Mammary epithelial cell (primary cell): ENCODE data around the gene LRP10.

Experiments used
- CTCF ChIP-seq, 2 donors: IDR thresholded peaks in 1 of 2; conservative IDR thresholded peaks in 1 of 2; 2 replicates each; pipeline ENCODE4 v1.5.1; 2011 to 2012; ENCODE audit warnings: inconsistent platforms in 2 of 2, low read length in 2 of 2, mild to moderate bottlenecking in 2 of 2, control low read depth in 1 of 2, low read depth in 1 of 2; ENCODE audit not compliant: insufficient read depth in 1 of 2; ENCODE audit errors: extremely low read depth in 1 of 2
- EZH2 ChIP-seq: IDR thresholded peaks from 2 replicates; pipeline ENCODE4 v1.6.1; 2012; ENCODE audit warnings: low read length, inconsistent platforms, borderline replicate concordance

DNA sequence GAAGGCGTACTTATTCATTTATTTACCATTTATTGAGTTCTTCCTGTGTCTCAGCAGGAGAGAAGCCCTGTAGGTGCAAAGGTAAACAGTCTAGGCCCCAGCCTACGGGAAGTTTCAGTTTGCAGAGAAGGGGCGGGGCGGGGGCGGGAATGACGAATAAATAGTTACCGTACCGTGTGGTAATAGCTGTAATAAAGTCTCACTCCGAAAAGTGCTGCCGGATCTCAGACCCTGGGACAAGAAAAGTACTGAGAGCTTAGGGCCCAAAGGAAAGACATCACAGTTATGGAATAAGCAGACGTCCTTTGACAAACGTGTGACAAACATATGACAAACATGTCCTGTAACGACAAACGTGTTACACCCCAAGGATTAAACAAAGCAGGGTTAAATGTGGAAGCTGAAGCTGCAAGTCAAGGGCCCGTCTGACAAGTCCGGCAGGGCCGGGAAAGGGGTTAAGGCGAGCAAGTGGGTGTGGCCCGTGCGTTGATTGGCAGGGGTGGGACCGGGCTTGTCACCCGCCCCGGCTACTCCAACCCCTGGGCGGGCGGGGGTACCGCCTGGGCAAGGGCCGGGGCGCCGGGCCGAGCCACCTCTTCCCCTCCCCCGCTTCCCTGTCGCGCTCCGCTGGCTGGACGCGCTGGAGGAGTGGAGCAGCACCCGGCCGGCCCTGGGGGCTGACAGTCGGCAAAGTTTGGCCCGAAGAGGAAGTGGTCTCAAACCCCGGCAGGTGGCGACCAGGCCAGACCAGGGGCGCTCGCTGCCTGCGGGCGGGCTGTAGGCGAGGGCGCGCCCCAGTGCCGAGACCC is at the start of gene LRP10:
- TF ChIP-seq CTCF (conservative IDR thresholded peaks at IDR 0.05 in 1 of 2, IDR thresholded peaks at IDR 0.05 in 1 of 2; ENCODE audit: extremely low read depth in 1 of 2, insufficient read depth in 1 of 2, low read depth in 1 of 2, low read length in 2 of 2): peak in 1 of 2 donors; percentile 6
- no peak for TF ChIP-seq EZH2
